ENCODE results near the gene RPTOR.

The RPTOR gene

GRCh38 chr17:80902963-80903611 lies 358.4 kb downstream of the RPTOR start:
- no peak for DNase-seq

- DNase-seq, result no peak
Observed at GRCh38 chr17:80904036-80904753, 359.6 kb downstream of the RPTOR start.

- no peak for DNase-seq
Observed at GRCh38 chr17:80905586-80906230, 361.1 kb downstream of the RPTOR start.

GRCh38 chr17:80906364-80907259 lies 362.0 kb downstream of the RPTOR start:
- DNase-seq, result no peak

- DNase-seq, result no peak
Observed at GRCh38 chr17:80907281-80907680, 362.6 kb downstream of the RPTOR start.

GRCh38 chr17:80908211-80908610 lies 363.6 kb downstream of the RPTOR start:
- DNase-seq, result no peak

GRCh38 chr17:80908776-80909175 lies 364.1 kb downstream of the RPTOR start:
- no peak for DNase-seq

GRCh38 chr17:80909635-80910034 lies 365.0 kb downstream of the RPTOR start:
- DNase-seq, result no peak

- DNase-seq, result no peak
Observed at GRCh38 chr17:80910043-80910442, 365.4 kb downstream of the RPTOR start.

- DNase-seq, result no peak
Observed at GRCh38 chr17:80912476-80912875, 367.8 kb downstream of the RPTOR start.

GRCh38 chr17:80913928-80914821 lies 369.5 kb downstream of the RPTOR start:
- DNase-seq, result no peak

GRCh38 chr17:80916246-80916645 lies 371.6 kb downstream of the RPTOR start:
- no peak for DNase-seq

GRCh38 chr17:80917716-80918560 lies 373.3 kb downstream of the RPTOR start:
- no peak for DNase-seq

GRCh38 chr17:80918731-80919130 lies 374.1 kb downstream of the RPTOR start:
- DNase-seq, result no peak

- DNase-seq, result no peak
Observed at GRCh38 chr17:80919331-80920311, 375.0 kb downstream of the RPTOR start.

GRCh38 chr17:80920441-80920840 lies 375.8 kb downstream of the RPTOR start:
- DNase-seq, result no peak

GRCh38 chr17:80921159-80921558 lies 376.5 kb downstream of the RPTOR start:
- DNase-seq, result no peak

- no peak for DNase-seq
Observed at GRCh38 chr17:80921741-80922579, 377.3 kb downstream of the RPTOR start.
